Endothelial cell of umbilical vein (primary cell): ENCODE data around the gene DLL4. TPM values are rescaled to one million over a fixed set of nuclear protein-coding genes. Genes with fewer than 3 reads are reported as not detected.

Source experiments
- BruUV-seq: library from RNA; stranded (reverse); fragments of 400-500 nt; replicated peaks from 2 replicates; lab custom pipeline; 2021; lab: Mats Ljungman, UMichigan
- CTCF ChIA-PET: fragments of 300-600, 350-600 bp; sonication (Branson Sonifier 250); formaldehyde crosslinking; loops from one replicate; lab custom pipeline; 2021; ENCODE audit warnings: antibody characterized with exemption, inconsistent platforms; lab: Charles Lee
- POLR2A ChIA-PET: fragments of 300-600, 350-600 bp; sonication (Branson Sonifier 250); formaldehyde crosslinking; loops from one replicate; lab custom pipeline; 2021; ENCODE audit warnings: antibody characterized with exemption, inconsistent platforms; lab: Charles Lee
- DNase-seq: peaks from one replicate; pipeline ENCODE4 v3.0.0-alpha.2; 2011; ENCODE audit warnings: low read depth, low spot score
- FAIRE-seq: peaks from 2 replicates; lab custom pipeline; 2011; peaks lifted over from hg19 to GRCh38; lab: Jason Lieb, UNC
- H2AFZ ChIP-seq: 2 replicates; pipeline ENCODE4 v1.6.0; 2012; ENCODE audit warnings: low read depth, low read length, control low read depth, inconsistent platforms
- H3K27ac ChIP-seq: 2 replicates; pipeline ENCODE4 v1.5.1; 2011; ENCODE audit warnings: low read depth, mild to moderate bottlenecking, control low read depth, low read length, moderate library complexity; ENCODE audit not compliant: insufficient read depth
- H3K27me3 ChIP-seq, 2 experiments: 2 replicates each; pipeline versions ENCODE4 v1.6.0 to v1.6.1; 2011; ENCODE audit warnings: low read length in 2 of 2, mixed read lengths in 1 of 2; ENCODE audit not compliant: control insufficient read depth in 2 of 2, insufficient read depth in 2 of 2
- H3K36me3 ChIP-seq, 2 experiments: 2 replicates in 1 of 2; 3 replicates in 1 of 2; pipeline ENCODE4 v1.5.1; 2011; ENCODE audit warnings: low read length in 2 of 2, mild to moderate bottlenecking in 1 of 2, moderate library complexity in 1 of 2; ENCODE audit not compliant: control insufficient read depth in 2 of 2, insufficient read depth in 2 of 2; ENCODE audit errors: extremely low read depth in 1 of 2
- H3K4me1 ChIP-seq: 3 replicates; pipeline ENCODE4 v1.5.1; 2011; ENCODE audit warnings: mild to moderate bottlenecking, low read length; ENCODE audit not compliant: control insufficient read depth, insufficient read depth; ENCODE audit errors: extremely low read depth
- H3K4me2 ChIP-seq: 2 replicates; pipeline ENCODE4 v1.6.1; 2011; ENCODE audit warnings: low read length, control low read depth, mixed read lengths; ENCODE audit not compliant: insufficient read depth
- H3K4me3 ChIP-seq, 3 experiments: fragments of 200-600 bp in 1 of 3; sonication (generic), shearing (Covaris generic) in 1 of 3; replicated peaks in 1 of 3; 2 replicates each; pipeline ENCODE4 v1.5.1; 2011 to 2016; ENCODE audit warnings: control low read depth in 3 of 3, low read length in 3 of 3, mild to moderate bottlenecking in 2 of 3, inconsistent platforms in 1 of 3, low read depth in 1 of 3, moderate library complexity in 1 of 3; ENCODE audit not compliant: insufficient read depth in 1 of 3
- H3K79me2 ChIP-seq: 2 replicates; pipeline ENCODE4 v1.6.0; 2012; ENCODE audit warnings: low read length, inconsistent platforms; ENCODE audit not compliant: control insufficient read depth, insufficient read depth
- H3K9ac ChIP-seq: replicated peaks from 2 replicates; pipeline ENCODE3; 2011; ENCODE audit warnings: low read length, control low read depth; ENCODE audit not compliant: insufficient read depth; ENCODE audit errors: extremely low read depth
- H3K9me1 ChIP-seq: replicated peaks from 3 replicates; pipeline ENCODE4 v1.6.0; 2011; ENCODE audit warnings: mild to moderate bottlenecking, low read length; ENCODE audit not compliant: control insufficient read depth, insufficient read depth; ENCODE audit errors: extremely low read depth
- H3K9me3 ChIP-seq: replicated peaks from 2 replicates; pipeline ENCODE4 v1.5.1; 2012; ENCODE audit warnings: low read length, inconsistent platforms; ENCODE audit not compliant: control insufficient read depth, insufficient read depth
- H4K20me1 ChIP-seq: replicated peaks from 2 replicates; pipeline ENCODE3; 2011; ENCODE audit warnings: mild to moderate bottlenecking, low read length; ENCODE audit not compliant: control insufficient read depth, insufficient read depth; ENCODE audit errors: extremely low read depth
- EZH2 ChIP-seq: IDR thresholded peaks from 2 replicates; pipeline ENCODE4 v1.6.1; 2012; ENCODE audit warnings: borderline replicate concordance, low read depth, mild to moderate bottlenecking, moderate library complexity, low read length, inconsistent platforms; ENCODE audit not compliant: severe bottlenecking
- FOS ChIP-seq: IDR thresholded peaks from 2 replicates; pipeline ENCODE4 v1.6.1; 2011; ENCODE audit warnings: mild to moderate bottlenecking, low read length, moderate library complexity, borderline replicate concordance; ENCODE audit not compliant: insufficient read depth
- GATA2 ChIP-seq: IDR thresholded peaks from 2 replicates; pipeline ENCODE4 v1.7.0; 2011; ENCODE audit warnings: low read depth, mild to moderate bottlenecking, moderate library complexity, mixed read lengths, low read length; ENCODE audit not compliant: insufficient read length, insufficient read depth
- JUN ChIP-seq: IDR thresholded peaks from 2 replicates; pipeline ENCODE4 v1.6.1; 2011; ENCODE audit warnings: borderline replicate concordance, low read depth; ENCODE audit not compliant: insufficient read length, insufficient read depth
- MYC ChIP-seq: IDR thresholded peaks from one replicate; pipeline ENCODE4 v1.6.1; 2011; ENCODE audit warnings: mild to moderate bottlenecking, low read depth, low read length
- POLR2A ChIP-seq: IDR thresholded peaks from 2 replicates; pipeline ENCODE4 v1.6.1; 2012; ENCODE audit warnings: low read depth, mild to moderate bottlenecking, control low read depth, low read length
- POLR2AphosphoS5 ChIP-seq: IDR thresholded peaks from 2 replicates; pipeline ENCODE4 v1.6.1; 2012; ENCODE audit warnings: low read depth, mild to moderate bottlenecking, control low read depth, low read length, moderate library complexity; ENCODE audit not compliant: insufficient read depth
- dilution Hi-C: fragments of 300-500 bp; cut with MboI; formaldehyde crosslinking; loops from one replicate; pipeline ENCODE4 v1.15.0; 2019; ENCODE audit warnings: low sequenced_read_pairs; ENCODE audit not compliant: extremely low pct_ligation_motif_present
- intact Hi-C: fragments of 100-400 bp; cut with micrococcal nuclease; formaldehyde crosslinking; loops from one replicate; pipeline ENCODE4 v1.10.0; 2022
- polyA plus RNA-seq, 4 experiments: library from polyadenylated mRNA; depleted of rRNA in 3 of 4; stranded (reverse) in 3 of 4; unstranded in 1 of 4; fragments of >200 nt; gene quantifications; 2 replicates each; pipeline versions ENCODE4 v1.2.1 to v1.2.3, GENCODE V29; 2011 to 2012; ENCODE audit warnings: missing spikeins in 1 of 4
- total RNA-seq: library from RNA; stranded (reverse); gene quantifications from 2 replicates; pipeline ENCODE4 v1.2.3, GENCODE V29; 2021
- TF ChIP-seq, protein P1 (sequence below), 2 donors: IDR thresholded peaks; 1 replicate in 1 of 2; 2 replicates in 1 of 2; pipeline ENCODE4 v1.5.1; 2011; ENCODE audit warnings: low read length in 2 of 2, mild to moderate bottlenecking in 2 of 2, moderate library complexity in 2 of 2, control low read depth in 1 of 2, inconsistent platforms in 1 of 2, low read depth in 1 of 2; ENCODE audit not compliant: insufficient read depth in 1 of 2; ENCODE audit errors: extremely low read depth in 1 of 2
- TF ChIP-seq, protein P2 (sequence below): IDR thresholded peaks from 2 replicates; pipeline ENCODE4 v1.6.1; 2011; ENCODE audit not compliant: insufficient read depth, insufficient read length

The DLL4 gene
- total and polyA plus RNA-seq, 2 donors (not counting 3 experiments of a cell fraction or from before 2014, with no cell fraction given): 55.2 to 57.8 TPM

DNA sequence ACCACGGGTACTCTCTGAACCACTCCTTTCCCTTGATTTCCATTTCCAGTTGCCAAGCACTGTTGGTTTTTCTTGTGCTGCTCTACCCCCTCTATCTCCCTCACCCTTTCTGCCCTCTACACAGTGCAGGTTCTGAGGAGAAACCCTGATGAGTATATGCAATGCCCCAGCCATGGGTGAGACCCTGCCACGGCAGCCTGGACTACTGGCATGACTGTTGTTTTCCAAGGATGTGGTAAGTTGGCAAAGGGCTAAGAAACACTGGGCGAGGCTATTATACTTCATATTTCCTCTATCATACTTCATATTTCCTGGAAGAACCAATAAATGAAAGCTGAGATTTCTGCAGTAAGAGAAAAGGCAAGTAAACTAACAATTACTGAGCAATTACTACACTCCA lies 52.0 kb downstream of the DLL4 start:
- dilution Hi-C loops: no loop called here

More for the DNA sequence above, 52.0 kb downstream of the DLL4 start:
- FAIRE-seq: peak; percentile 72
- Histone ChIP-seq H2AFZ (no peak overlapping the region), H3K9me3 (no peaks in the 10 kb centered on the region), H3K4me1 (peaks cover 40% of the 10 kb centered on the region), H4K20me1 (no peaks in the 10 kb centered on the region), H3K79me2 (no peaks in the 10 kb centered on the region), H3K4me3 (no peak overlapping the region), H3K9me1 (no peaks in the 10 kb centered on the region), H3K9ac (no peak overlapping the region), H3K27me3 (no peaks in the 10 kb centered on the region), H3K36me3 (peaks cover 23 to 43% of the 10 kb centered on the region in 2 experiments), H3K27ac (peak overlapping the region; percentile 94), H3K4me2 (no peak overlapping the region)
- CTCF ChIA-PET: interaction anchor here (0.9 to 6.2 kb wide), 12 partner anchors 11 to 76 kb away, joined by 3 to 75 read pairs (median 10); partner anchors contain the start of gene CHAC1
- TF ChIP-seq EZH2: no peak
- no peak for TF ChIP-seq GATA2
- TF ChIP-seq POLR2A: no peak
- TF ChIP-seq FOS: no peak
- TF ChIP-seq, protein P1, sequence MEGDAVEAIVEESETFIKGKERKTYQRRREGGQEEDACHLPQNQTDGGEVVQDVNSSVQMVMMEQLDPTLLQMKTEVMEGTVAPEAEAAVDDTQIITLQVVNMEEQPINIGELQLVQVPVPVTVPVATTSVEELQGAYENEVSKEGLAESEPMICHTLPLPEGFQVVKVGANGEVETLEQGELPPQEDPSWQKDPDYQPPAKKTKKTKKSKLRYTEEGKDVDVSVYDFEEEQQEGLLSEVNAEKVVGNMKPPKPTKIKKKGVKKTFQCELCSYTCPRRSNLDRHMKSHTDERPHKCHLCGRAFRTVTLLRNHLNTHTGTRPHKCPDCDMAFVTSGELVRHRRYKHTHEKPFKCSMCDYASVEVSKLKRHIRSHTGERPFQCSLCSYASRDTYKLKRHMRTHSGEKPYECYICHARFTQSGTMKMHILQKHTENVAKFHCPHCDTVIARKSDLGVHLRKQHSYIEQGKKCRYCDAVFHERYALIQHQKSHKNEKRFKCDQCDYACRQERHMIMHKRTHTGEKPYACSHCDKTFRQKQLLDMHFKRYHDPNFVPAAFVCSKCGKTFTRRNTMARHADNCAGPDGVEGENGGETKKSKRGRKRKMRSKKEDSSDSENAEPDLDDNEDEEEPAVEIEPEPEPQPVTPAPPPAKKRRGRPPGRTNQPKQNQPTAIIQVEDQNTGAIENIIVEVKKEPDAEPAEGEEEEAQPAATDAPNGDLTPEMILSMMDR (IDR thresholded peaks at IDR 0.05; ENCODE audit: extremely low read depth in 1 of 2, insufficient read depth in 1 of 2, low read depth in 1 of 2, low read length in 2 of 2): no peak
- no peak for TF ChIP-seq POLR2AphosphoS5
- TF ChIP-seq JUN: no peak
- TF ChIP-seq MYC: no peak
- TF ChIP-seq, protein P2, sequence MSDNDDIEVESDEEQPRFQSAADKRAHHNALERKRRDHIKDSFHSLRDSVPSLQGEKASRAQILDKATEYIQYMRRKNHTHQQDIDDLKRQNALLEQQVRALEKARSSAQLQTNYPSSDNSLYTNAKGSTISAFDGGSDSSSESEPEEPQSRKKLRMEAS: no peak
- no TSS peak for BruUV-seq
- intact Hi-C loops: no loop called here
- POLR2A ChIA-PET: no interaction called here
- DNase-seq: peak; percentile 62
